ENCODE measurements around the gene FRMD4B.

GRCh38 chr3:69370156-69370883, 15.6 kb downstream of the FRMD4B start:
- TF ChIP-seq, protein P1, sequence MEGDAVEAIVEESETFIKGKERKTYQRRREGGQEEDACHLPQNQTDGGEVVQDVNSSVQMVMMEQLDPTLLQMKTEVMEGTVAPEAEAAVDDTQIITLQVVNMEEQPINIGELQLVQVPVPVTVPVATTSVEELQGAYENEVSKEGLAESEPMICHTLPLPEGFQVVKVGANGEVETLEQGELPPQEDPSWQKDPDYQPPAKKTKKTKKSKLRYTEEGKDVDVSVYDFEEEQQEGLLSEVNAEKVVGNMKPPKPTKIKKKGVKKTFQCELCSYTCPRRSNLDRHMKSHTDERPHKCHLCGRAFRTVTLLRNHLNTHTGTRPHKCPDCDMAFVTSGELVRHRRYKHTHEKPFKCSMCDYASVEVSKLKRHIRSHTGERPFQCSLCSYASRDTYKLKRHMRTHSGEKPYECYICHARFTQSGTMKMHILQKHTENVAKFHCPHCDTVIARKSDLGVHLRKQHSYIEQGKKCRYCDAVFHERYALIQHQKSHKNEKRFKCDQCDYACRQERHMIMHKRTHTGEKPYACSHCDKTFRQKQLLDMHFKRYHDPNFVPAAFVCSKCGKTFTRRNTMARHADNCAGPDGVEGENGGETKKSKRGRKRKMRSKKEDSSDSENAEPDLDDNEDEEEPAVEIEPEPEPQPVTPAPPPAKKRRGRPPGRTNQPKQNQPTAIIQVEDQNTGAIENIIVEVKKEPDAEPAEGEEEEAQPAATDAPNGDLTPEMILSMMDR (IDR thresholded peaks at IDR 0.05) = no peak
- TF ChIP-seq EP300 (IDR thresholded peaks at IDR 0.05) = no peak

Measured in ovary (tissue), 3 donors.